OCI-LY1 (cell line): ENCODE measurements around the gene ZZZ3.

Experiments
- H2AFZ ChIP-seq: fragments of 200-600 bp; sonication (generic), shearing (Covaris generic); 2 replicates; pipeline ENCODE4 v1.6.0; 2014; ENCODE audit warnings: antibody characterized with exemption, mild to moderate bottlenecking, low read length
- H3F3A ChIP-seq: fragments of 200-600 bp; sonication (generic), shearing (Covaris generic); 2 replicates; pipeline ENCODE4 v1.6.0; 2014; ENCODE audit warnings: mild to moderate bottlenecking, antibody characterized with exemption, low read length, moderate library complexity; ENCODE audit not compliant: insufficient read depth
- H3K27ac ChIP-seq: fragments of 200-600 bp; sonication (generic); 2 replicates; pipeline ENCODE4 v1.5.1; 2014; ENCODE audit warnings: low read length, mixed run types, mild to moderate bottlenecking, low read depth; ENCODE audit not compliant: poor library complexity, severe bottlenecking
- H3K27me3 ChIP-seq: fragments of 200-600 bp; sonication (generic); 2 replicates; pipeline ENCODE4 v1.6.0; 2014; ENCODE audit warnings: antibody characterized with exemption, mild to moderate bottlenecking, low read length, moderate library complexity; ENCODE audit not compliant: insufficient read depth
- H3K36me3 ChIP-seq: fragments of 200-600 bp; sonication (generic); 2 replicates; pipeline ENCODE4 v1.6.1; 2014; ENCODE audit warnings: mild to moderate bottlenecking, antibody characterized with exemption, low read length, moderate library complexity, mixed read lengths; ENCODE audit not compliant: insufficient read depth
- H3K4me1 ChIP-seq: fragments of 200-600 bp; sonication (generic); 2 replicates; pipeline ENCODE4 v1.5.1; 2014; ENCODE audit warnings: mild to moderate bottlenecking, low read length, moderate library complexity; ENCODE audit not compliant: insufficient read depth, severe bottlenecking
- H3K4me2 ChIP-seq: fragments of 200-600 bp; sonication (generic), shearing (Covaris generic); 2 replicates; pipeline ENCODE4 v1.6.1; 2014; ENCODE audit warnings: low read length
- H3K4me3 ChIP-seq: fragments of 200-600 bp; sonication (generic); 2 replicates; pipeline ENCODE4 v1.5.1; 2014; ENCODE audit warnings: low read length, low read depth, mild to moderate bottlenecking, mixed read lengths; ENCODE audit not compliant: poor library complexity, severe bottlenecking
- H3K79me2 ChIP-seq: fragments of 200-600 bp; shearing (Covaris generic); 2 replicates; pipeline ENCODE4 v1.6.1; 2016; ENCODE audit warnings: mixed run types, low read length, mixed read lengths; ENCODE audit not compliant: insufficient read depth
- H3K9ac ChIP-seq: fragments of 200-600 bp; sonication (generic), shearing (Covaris generic); 2 replicates; pipeline ENCODE4 v1.6.1; 2014; ENCODE audit warnings: mild to moderate bottlenecking, low read length, mixed read lengths
- H3K9me2 ChIP-seq: fragments of 200-600 bp; sonication (generic), shearing (Covaris generic); 2 replicates; pipeline ENCODE4 v1.6.1; 2014; ENCODE audit warnings: low read depth, mild to moderate bottlenecking, low read length, mixed read lengths
- H3K9me3 ChIP-seq: fragments of 200-600 bp; shearing (Covaris generic); 2 replicates; pipeline ENCODE4 v1.6.1; 2014; ENCODE audit warnings: low read length, mixed read lengths
- H4K20me1 ChIP-seq: fragments of 200-600 bp; sonication (generic), shearing (Covaris generic); 2 replicates; pipeline ENCODE4 v1.6.0; 2016; ENCODE audit warnings: mild to moderate bottlenecking, low read length; ENCODE audit not compliant: insufficient read depth
- EZH2 ChIP-seq: fragments of 200-600 bp; sonication (generic), shearing (Covaris generic); IDR thresholded peaks from 2 replicates; pipeline ENCODE4 v1.8.0; 2017; ENCODE audit warnings: borderline replicate concordance, mixed run types, mild to moderate bottlenecking, antibody characterized with exemption, low read length, moderate library complexity, mixed read lengths
- TF ChIP-seq, protein P1 (sequence below): fragments of 200-600 bp; sonication (generic), shearing (Covaris generic); IDR thresholded peaks from 2 replicates; pipeline ENCODE4 v1.5.1; 2017; ENCODE audit warnings: mild to moderate bottlenecking, antibody characterized with exemption, low read length, moderate library complexity, mixed read lengths

Gene ZZZ3

DNA sequence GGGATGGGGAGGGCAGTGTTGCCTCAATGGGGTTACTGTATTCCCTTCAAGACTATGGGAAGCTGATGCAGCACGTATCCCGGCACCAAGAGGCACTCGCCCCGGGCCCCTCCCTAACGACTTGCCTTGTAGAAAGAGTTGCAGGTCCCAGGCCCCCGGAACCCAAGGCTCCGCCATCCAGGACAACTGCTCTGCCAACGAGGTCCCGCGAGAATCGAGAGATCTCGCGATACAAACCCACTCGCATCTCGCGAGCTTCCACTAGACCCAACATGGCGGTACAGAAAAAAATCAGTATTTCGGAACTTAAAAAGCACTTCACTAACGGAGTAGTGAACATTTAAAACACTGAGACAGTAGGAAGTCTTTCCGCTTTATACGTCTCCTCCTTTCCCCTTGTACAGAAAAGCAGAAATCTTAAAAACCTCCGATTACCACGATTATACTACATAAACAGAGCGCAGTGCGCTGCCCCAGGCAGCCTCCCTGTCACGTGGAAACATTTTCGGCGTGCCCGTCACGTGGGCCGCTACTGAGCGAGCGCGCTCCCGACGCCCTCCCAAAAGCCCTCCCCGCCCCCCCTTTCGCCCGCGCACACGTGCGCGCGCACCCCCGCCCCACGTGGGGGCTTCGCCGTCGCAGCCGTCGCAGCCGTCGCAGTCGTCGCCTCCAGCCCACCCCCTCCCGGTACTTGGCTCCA is at the start of gene ZZZ3:
Gene ZZZ3, minus strand, starts transcription at position 199 of the 700 bp plus-strand sequence. CDS start 49,304 bp downstream, outside the sequence.
- Histone ChIP-seq H3K4me1 (peaks cover 51% of the 10 kb centered on the region), H3K4me3 (peak within 1 kb of the TSS; percentile 80), H2AFZ (0 out of 2 replicates have a peak within 1 kb of the TSS, but pooled peaks have one; percentile 52), H3K9me3 (no peaks in the 10 kb centered on the region), H3K36me3 (no peaks in the 10 kb centered on the region), H3K9me2 (no peaks in the 10 kb centered on the region), H3K27ac (peak within 1 kb of the TSS; percentile 80), H4K20me1 (no peaks in the 10 kb centered on the region), H3K4me2 (peak within 1 kb of the TSS; percentile 95), H3K9ac (peak within 1 kb of the TSS; percentile 86), H3F3A (no peaks in the 10 kb centered on the region), H3K79me2 (peaks cover 47% of the 10 kb centered on the region), H3K27me3 (no peaks in the 10 kb centered on the region)
- TF ChIP-seq, protein P1, sequence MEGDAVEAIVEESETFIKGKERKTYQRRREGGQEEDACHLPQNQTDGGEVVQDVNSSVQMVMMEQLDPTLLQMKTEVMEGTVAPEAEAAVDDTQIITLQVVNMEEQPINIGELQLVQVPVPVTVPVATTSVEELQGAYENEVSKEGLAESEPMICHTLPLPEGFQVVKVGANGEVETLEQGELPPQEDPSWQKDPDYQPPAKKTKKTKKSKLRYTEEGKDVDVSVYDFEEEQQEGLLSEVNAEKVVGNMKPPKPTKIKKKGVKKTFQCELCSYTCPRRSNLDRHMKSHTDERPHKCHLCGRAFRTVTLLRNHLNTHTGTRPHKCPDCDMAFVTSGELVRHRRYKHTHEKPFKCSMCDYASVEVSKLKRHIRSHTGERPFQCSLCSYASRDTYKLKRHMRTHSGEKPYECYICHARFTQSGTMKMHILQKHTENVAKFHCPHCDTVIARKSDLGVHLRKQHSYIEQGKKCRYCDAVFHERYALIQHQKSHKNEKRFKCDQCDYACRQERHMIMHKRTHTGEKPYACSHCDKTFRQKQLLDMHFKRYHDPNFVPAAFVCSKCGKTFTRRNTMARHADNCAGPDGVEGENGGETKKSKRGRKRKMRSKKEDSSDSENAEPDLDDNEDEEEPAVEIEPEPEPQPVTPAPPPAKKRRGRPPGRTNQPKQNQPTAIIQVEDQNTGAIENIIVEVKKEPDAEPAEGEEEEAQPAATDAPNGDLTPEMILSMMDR, result no peak; the same call in 1 of the 2 replicates
- TF ChIP-seq EZH2, result no peak

GRCh38 chr1:77732090-77732489 is 49.6 kb upstream of the ZZZ3 start:
- Histone ChIP-seq H3K4me2 (no peak overlapping the region), H3F3A (no peaks in the 10 kb centered on the region; the same call in 1 of the 2 replicates), H4K20me1 (no peaks in the 10 kb centered on the region), H3K27ac (no peak overlapping the region), H3K4me3 (no peak overlapping the region), H3K36me3 (peaks cover 24% of the 10 kb centered on the region; the same call in 1 of the 2 replicates), H3K79me2 (no peaks in the 10 kb centered on the region), H3K27me3 (no peaks in the 10 kb centered on the region), H2AFZ (no peak overlapping the region), H3K9me2 (no peaks in the 10 kb centered on the region), H3K9me3 (no peaks in the 10 kb centered on the region), H3K4me1 (no peaks in the 10 kb centered on the region), H3K9ac (no peak overlapping the region)
- TF ChIP-seq EZH2, result no peak
- TF ChIP-seq, protein P1, result no peak

- H3K4me3 ChIP-seq, result no peak overlapping the region
- H3K9me2 ChIP-seq, result no peaks in the 10 kb centered on the region
- TF ChIP-seq, protein P1, result no peak
- no peak for TF ChIP-seq EZH2
- H3K27me3 ChIP-seq, result no peaks in the 10 kb centered on the region
- H2AFZ ChIP-seq, result no peak overlapping the region
- peaks cover 80% of the 10 kb centered on the region for H3K36me3 ChIP-seq
- H3K4me1 ChIP-seq, result no peaks in the 10 kb centered on the region
- no peaks in the 10 kb centered on the region for H3K79me2 ChIP-seq
- H3F3A ChIP-seq, result no peaks in the 10 kb centered on the region; the same call in 1 of the 2 replicates
- no peaks in the 10 kb centered on the region for H4K20me1 ChIP-seq
- no peak overlapping the region for H3K27ac ChIP-seq
- H3K9me3 ChIP-seq, result no peaks in the 10 kb centered on the region
- H3K4me2 ChIP-seq, result no peak overlapping the region
- no peak overlapping the region for H3K9ac ChIP-seq
These were observed 43.2 kb upstream of the ZZZ3 start for GRCh38 chr1:77725706-77726105.
